Measurements from ENCODE around the gene C22orf39. TPM values are rescaled to one million over a fixed set of nuclear protein-coding genes. Genes with fewer than 3 reads are reported as not detected.

The C22orf39 gene
- total RNA-seq, 2 experiments from 2014 or later: 33.3 to 34.0 TPM

- peaks cover 42% of the 10 kb centered on the region for H3K36me3 Mint-ChIP-seq (ENCODE audit: low read depth)
- no peaks in the 10 kb centered on the region for H3K27me3 Mint-ChIP-seq
- ChIA-PET POLR2A (no interaction called here), CTCF (no interaction called here)
- no peak overlapping the region for H3K4me3 Mint-ChIP-seq
- no peak overlapping the region for H3K27ac Mint-ChIP-seq
- H3K9me3 Mint-ChIP-seq: no peaks in the 10 kb centered on the region
- no peak for DNase-seq
- H3K4me1 Mint-ChIP-seq: peaks cover 22% of the 10 kb centered on the region
Observed at GRCh38 chr22:19483481-19484244, 36.2 kb upstream of the C22orf39 start.

- no peak overlapping the region for H3K4me3 Mint-ChIP-seq
- no peaks in the 10 kb centered on the region for H3K9me3 Mint-ChIP-seq
- POLR2A ChIA-PET: no interaction called here
- peaks cover 29% of the 10 kb centered on the region for H3K4me1 Mint-ChIP-seq
- DNase-seq: no peak
- peaks cover 31% of the 10 kb centered on the region for H3K36me3 Mint-ChIP-seq (ENCODE audit: low read depth)
- no peaks in the 10 kb centered on the region for H3K27me3 Mint-ChIP-seq
- H3K27ac Mint-ChIP-seq: no peak overlapping the region
- CTCF ChIA-PET: interaction anchor here (0.6 kb wide), 1 partner anchor 333 kb away, joined by 3 read pairs; no protein-coding TSS in a partner anchor
Observed at GRCh38 chr22:19482297-19482696, 34.8 kb upstream of the C22orf39 start.

- ChIA-PET POLR2A (no interaction called here), CTCF (interaction anchor here (1.2 to 1.6 kb wide), 3 partner anchors 12 to 149 kb away, joined by 4 to 7 read pairs (median 4); no protein-coding TSS in a partner anchor)
Observed at GRCh38 chr22:19480789-19481188, 33.3 kb upstream of the C22orf39 start.

GRCh38 chr22:19480173-19480568 is 32.7 kb upstream of the C22orf39 start:
- Mint-ChIP-seq H3K4me1 (peaks cover 42% of the 10 kb centered on the region), H3K27ac (peak overlapping the region; percentile 100), H3K4me3 (peak overlapping the region; percentile 100), H3K36me3 (ENCODE audit: low read depth) (peaks cover 26% of the 10 kb centered on the region), H3K27me3 (no peaks in the 10 kb centered on the region), H3K9me3 (no peaks in the 10 kb centered on the region)
- DNase-seq: no peak
- POLR2A ChIA-PET: no interaction called here
- CTCF ChIA-PET: interaction anchor here (0.9 to 1.6 kb wide), 6 partner anchors 12 to 151 kb away, joined by 3 to 7 read pairs (median 4); no protein-coding TSS in a partner anchor

More at GRCh38 chr22:19480789-19481188, 33.3 kb upstream of the C22orf39 start:
- Mint-ChIP-seq H3K27me3 (no peaks in the 10 kb centered on the region), H3K4me1 (peaks cover 39% of the 10 kb centered on the region), H3K9me3 (no peaks in the 10 kb centered on the region), H3K36me3 (ENCODE audit: low read depth) (peaks cover 29% of the 10 kb centered on the region), H3K4me3 (peak overlapping the region; percentile 100), H3K27ac (no peak overlapping the region)
- DNase-seq: no peak

- Mint-ChIP-seq H3K36me3 (ENCODE audit: low read depth) (peaks cover 23% of the 10 kb centered on the region), H3K9me3 (no peaks in the 10 kb centered on the region), H3K4me1 (peaks cover 43% of the 10 kb centered on the region), H3K27ac (peak within 1 kb of the TSS; percentile 100), H3K27me3 (no peaks in the 10 kb centered on the region), H3K4me3 (peak within 1 kb of the TSS; percentile 100)
- CTCF ChIA-PET: interaction anchor here (0.9 to 1.6 kb wide), 5 partner anchors 15 to 152 kb away, joined by 3 to 7 read pairs (median 3); no protein-coding TSS in a partner anchor
- POLR2A ChIA-PET: no interaction called here
- DNase-seq: peak; percentile 97
Observed at GRCh38 chr22:19479355-19480172, 32.1 kb upstream of the C22orf39 start, which contains the start of gene CDC45. CDC45 (plus strand) TSS chr22:19479920; CDS start chr22:19479969, 49 bp downstream.

- peak within 1 kb of the TSS; percentile 100 for H3K27ac Mint-ChIP-seq
- DNase-seq: peak; percentile 84
- H3K9me3 Mint-ChIP-seq: no peaks in the 10 kb centered on the region
- H3K36me3 Mint-ChIP-seq (ENCODE audit: low read depth): peaks cover 20% of the 10 kb centered on the region
- H3K4me1 Mint-ChIP-seq: peaks cover 44% of the 10 kb centered on the region
- ChIA-PET POLR2A (no interaction called here), CTCF (interaction anchor here (0.9 to 1.6 kb wide), 3 partner anchors 21 to 153 kb away, joined by 3 to 7 read pairs (median 3); no protein-coding TSS in a partner anchor)
- no peaks in the 10 kb centered on the region for H3K27me3 Mint-ChIP-seq
- H3K4me3 Mint-ChIP-seq: peak within 1 kb of the TSS; percentile 100
Observed at GRCh38 chr22:19478901-19479354, 31.4 kb upstream of the C22orf39 start, which contains the start of gene UFD1. UFD1 (minus strand) TSS chr22:19479193; CDS start chr22:19479085, 108 bp downstream.

- Mint-ChIP-seq H3K27me3 (no peaks in the 10 kb centered on the region), H3K27ac (peak overlapping the region; percentile 89), H3K36me3 (ENCODE audit: low read depth) (peaks cover 15% of the 10 kb centered on the region), H3K4me1 (peaks cover 40% of the 10 kb centered on the region), H3K4me3 (peak overlapping the region; percentile 100), H3K9me3 (no peaks in the 10 kb centered on the region)
- peak; percentile 30 for DNase-seq
- POLR2A ChIA-PET: interaction anchor here (0.7 kb wide), 2 partner anchors 45 to 193 kb away, joined by 3 to 9 read pairs; no protein-coding TSS in a partner anchor
- CTCF ChIA-PET: interaction anchor here (0.9 to 1.2 kb wide), 2 partner anchors 15 kb away, joined by 3 to 4 read pairs; no protein-coding TSS in a partner anchor
Observed at GRCh38 chr22:19478045-19478900, 30.8 kb upstream of the C22orf39 start.

- POLR2A ChIA-PET: interaction anchor here (0.6 to 0.7 kb wide), 3 partner anchors 46 to 192 kb away, joined by 3 to 9 read pairs (median 3); no protein-coding TSS in a partner anchor
- Mint-ChIP-seq H3K9me3 (no peaks in the 10 kb centered on the region), H3K4me1 (peaks cover 38% of the 10 kb centered on the region), H3K4me3 (peak overlapping the region; percentile 100), H3K36me3 (ENCODE audit: low read depth) (peaks cover 19% of the 10 kb centered on the region), H3K27me3 (no peaks in the 10 kb centered on the region), H3K27ac (peak overlapping the region; percentile 89)
- peak; percentile 18 for DNase-seq
- CTCF ChIA-PET: interaction anchor here (0.9 to 1.2 kb wide), 2 partner anchors 14 to 16 kb away, joined by 3 to 4 read pairs; no protein-coding TSS in a partner anchor
Observed at GRCh38 chr22:19477321-19478044, 30.0 kb upstream of the C22orf39 start.

- Mint-ChIP-seq H3K4me1 (peaks cover 37% of the 10 kb centered on the region), H3K36me3 (ENCODE audit: low read depth) (peaks cover 24% of the 10 kb centered on the region), H3K4me3 (no peak overlapping the region), H3K27me3 (no peaks in the 10 kb centered on the region), H3K27ac (no peak overlapping the region), H3K9me3 (no peaks in the 10 kb centered on the region)
- CTCF ChIA-PET: no interaction called here
- DNase-seq: no peak
- POLR2A ChIA-PET: no interaction called here
Observed at GRCh38 chr22:19476023-19476422, 28.5 kb upstream of the C22orf39 start.

GRCh38 chr22:19473578-19473977 is 26.1 kb upstream of the C22orf39 start:
- Mint-ChIP-seq H3K36me3 (ENCODE audit: low read depth) (peaks cover 27% of the 10 kb centered on the region), H3K4me3 (no peak overlapping the region), H3K27ac (no peak overlapping the region), H3K4me1 (peaks cover 24% of the 10 kb centered on the region), H3K9me3 (no peaks in the 10 kb centered on the region), H3K27me3 (no peaks in the 10 kb centered on the region)
- ChIA-PET POLR2A (no interaction called here), CTCF (interaction anchor here (0.6 to 1.8 kb wide), 4 partner anchors 15 to 160 kb away, joined by 3 to 4 read pairs (median 4); no protein-coding TSS in a partner anchor)
- no peak for DNase-seq

GRCh38 chr22:19472233-19472632 is 24.7 kb upstream of the C22orf39 start:
- Mint-ChIP-seq H3K27ac (peak overlapping the region; percentile 4), H3K27me3 (no peaks in the 10 kb centered on the region), H3K36me3 (ENCODE audit: low read depth) (peaks cover 35% of the 10 kb centered on the region), H3K9me3 (no peaks in the 10 kb centered on the region), H3K4me1 (peaks cover 15% of the 10 kb centered on the region), H3K4me3 (no peak overlapping the region)
- no peak for DNase-seq
- ChIA-PET CTCF (interaction anchor here (0.6 kb wide), 1 partner anchor 124 kb away, joined by 3 read pairs; no protein-coding TSS in a partner anchor), POLR2A (no interaction called here)
